ENCODE results near the gene DENND2C.
"Not testable (repeated sequence)": the region's sequence is repeated elsewhere in the genome, so short reads cannot be mapped to it uniquely, and the experiment has no call there.

Gene DENND2C

GRCh38 chr1:114564141-114564540, 105.7 kb downstream of the DENND2C start:
- H3K4me2 ChIP-seq (ENCODE audit: low read depth, low read length): no peak overlapping the region
- H3K79me2 ChIP-seq (ENCODE audit: low read length): no peaks in the 10 kb centered on the region
- H3K9me2 ChIP-seq (replicated peaks; ENCODE audit: insufficient read depth, low read length): no peaks in the 10 kb centered on the region
- H4K20me1 ChIP-seq (ENCODE audit: insufficient read depth, low read length): no peaks in the 10 kb centered on the region
- H3K9ac ChIP-seq (ENCODE audit: low read length): no peak overlapping the region
- H3K27me3 ChIP-seq (replicated peaks; ENCODE audit: insufficient read depth, low read length): no peaks in the 10 kb centered on the region
- no peaks in the 10 kb centered on the region for H3F3A ChIP-seq (ENCODE audit: insufficient read depth, low read length)
- no peaks in the 10 kb centered on the region for H3K36me3 ChIP-seq (replicated peaks; ENCODE audit: insufficient read depth, low read length)
- H2AFZ ChIP-seq (ENCODE audit: low read length): no peak overlapping the region
- H3K27ac ChIP-seq (ENCODE audit: low read length): no peak overlapping the region
- H3K4me3 ChIP-seq (ENCODE audit: low read length): no peak overlapping the region
- no peak for TF ChIP-seq EZH2 (optimal IDR thresholded peaks at IDR 0.05; ENCODE audit: low read depth, low read length)
- TF ChIP-seq EZH2phosphoT487 (IDR thresholded peaks at IDR 0.05; ENCODE audit: low read length): no peak
- no peak for TF ChIP-seq CTCF (IDR thresholded peaks at IDR 0.05; ENCODE audit: low read length)
- peaks cover 9% of the 10 kb centered on the region; the same call in 1 of the 2 replicates for H3K4me1 ChIP-seq (ENCODE audit: low read length)
- H3K9me3 ChIP-seq (replicated peaks; ENCODE audit: insufficient read depth, low read length): no peaks in the 10 kb centered on the region
- no peak for DNase-seq

- not testable (repeated sequence) for H3K9me2 ChIP-seq (replicated peaks; ENCODE audit: insufficient read depth, low read length); H3K4me1 ChIP-seq (ENCODE audit: low read length)
These were observed 106.8 kb downstream of the DENND2C start for GRCh38 chr1:114562978-114563510.

GRCh38 chr1:114561333-114561732, 108.5 kb downstream of the DENND2C start:
- no peak overlapping the region for H3K27ac ChIP-seq (ENCODE audit: low read length)
- H3K79me2 ChIP-seq (ENCODE audit: low read length): no peaks in the 10 kb centered on the region
- no peaks in the 10 kb centered on the region for H3K9me3 ChIP-seq (replicated peaks; ENCODE audit: insufficient read depth, low read length)
- no peak for DNase-seq
- TF ChIP-seq EZH2phosphoT487 (IDR thresholded peaks at IDR 0.05; ENCODE audit: low read length) (no peak), CTCF (IDR thresholded peaks at IDR 0.05; ENCODE audit: low read length) (no peak), EZH2 (optimal IDR thresholded peaks at IDR 0.05; ENCODE audit: low read depth, low read length) (no peak)
- H4K20me1 ChIP-seq (ENCODE audit: insufficient read depth, low read length): no peaks in the 10 kb centered on the region
- H3K4me2 ChIP-seq (ENCODE audit: low read depth, low read length): no peak overlapping the region
- no peaks in the 10 kb centered on the region for H3K27me3 ChIP-seq (replicated peaks; ENCODE audit: insufficient read depth, low read length)
- H3K4me1 ChIP-seq (ENCODE audit: low read length): peaks cover 9% of the 10 kb centered on the region; the same call in 1 of the 2 replicates
- H3F3A ChIP-seq (ENCODE audit: insufficient read depth, low read length): no peaks in the 10 kb centered on the region
- no peak overlapping the region for H3K4me3 ChIP-seq (ENCODE audit: low read length)
- no peak overlapping the region for H2AFZ ChIP-seq (ENCODE audit: low read length)
- H3K9me2 ChIP-seq (replicated peaks; ENCODE audit: insufficient read depth, low read length): no peaks in the 10 kb centered on the region
- H3K36me3 ChIP-seq (replicated peaks; ENCODE audit: insufficient read depth, low read length): no peaks in the 10 kb centered on the region
- no peak overlapping the region for H3K9ac ChIP-seq (ENCODE audit: low read length)

More at GRCh38 chr1:114562978-114563510, 106.8 kb downstream of the DENND2C start:
- not testable (repeated sequence) for H4K20me1 ChIP-seq (ENCODE audit: insufficient read depth, low read length); H3K27me3 ChIP-seq (replicated peaks; ENCODE audit: insufficient read depth, low read length); H3F3A ChIP-seq (ENCODE audit: insufficient read depth, low read length); H3K4me2 ChIP-seq (ENCODE audit: low read depth, low read length); H3K9me3 ChIP-seq (replicated peaks; ENCODE audit: insufficient read depth, low read length); H2AFZ ChIP-seq (ENCODE audit: low read length); DNase-seq; H3K4me3 ChIP-seq (ENCODE audit: low read length); H3K36me3 ChIP-seq (replicated peaks; ENCODE audit: insufficient read depth, low read length); H3K79me2 ChIP-seq (ENCODE audit: low read length); H3K27ac ChIP-seq (ENCODE audit: low read length); H3K9ac ChIP-seq (ENCODE audit: low read length)

- H2AFZ ChIP-seq (ENCODE audit: low read length): no peak overlapping the region
- H3K79me2 ChIP-seq (ENCODE audit: low read length): no peaks in the 10 kb centered on the region
- H3K36me3 ChIP-seq (replicated peaks; ENCODE audit: insufficient read depth, low read length): no peaks in the 10 kb centered on the region
- H3K9me3 ChIP-seq (replicated peaks; ENCODE audit: insufficient read depth, low read length): no peaks in the 10 kb centered on the region
- H3K27me3 ChIP-seq (replicated peaks; ENCODE audit: insufficient read depth, low read length): no peaks in the 10 kb centered on the region
- no peak overlapping the region for H3K4me2 ChIP-seq (ENCODE audit: low read depth, low read length)
- TF ChIP-seq CTCF (IDR thresholded peaks at IDR 0.05; ENCODE audit: low read length): no peak
- no peak for TF ChIP-seq EZH2 (optimal IDR thresholded peaks at IDR 0.05; ENCODE audit: low read depth, low read length)
- no peak for TF ChIP-seq EZH2phosphoT487 (IDR thresholded peaks at IDR 0.05; ENCODE audit: low read length)
- H3K9ac ChIP-seq (ENCODE audit: low read length): no peak overlapping the region
- no peaks in the 10 kb centered on the region for H4K20me1 ChIP-seq (ENCODE audit: insufficient read depth, low read length)
- H3F3A ChIP-seq (ENCODE audit: insufficient read depth, low read length): no peaks in the 10 kb centered on the region
- DNase-seq: no peak
- no peak overlapping the region for H3K4me3 ChIP-seq (ENCODE audit: low read length)
- H3K4me1 ChIP-seq (ENCODE audit: low read length): peaks cover 9% of the 10 kb centered on the region; the same call in 1 of the 2 replicates
- no peak overlapping the region for H3K27ac ChIP-seq (ENCODE audit: low read length)
- H3K9me2 ChIP-seq (replicated peaks; ENCODE audit: insufficient read depth, low read length): no peaks in the 10 kb centered on the region
These were observed 110.5 kb downstream of the DENND2C start for GRCh38 chr1:114559356-114559755.

Measured in MM.1S (cell line).